HG03460 (cell line): Measurements from ENCODE around the gene GBP3.
"Not testable (repeated sequence)": the region's sequence is repeated elsewhere in the genome, so short reads cannot be mapped to it uniquely, and the experiment has no call there.

Experiments
- ATAC-seq: cut with Tn5 transposase; IDR thresholded peaks from one replicate; pipeline ENCODE4 v1.9.1; 2021; ENCODE audit not compliant: unreplicated experiment

The GBP3 gene

DNA sequence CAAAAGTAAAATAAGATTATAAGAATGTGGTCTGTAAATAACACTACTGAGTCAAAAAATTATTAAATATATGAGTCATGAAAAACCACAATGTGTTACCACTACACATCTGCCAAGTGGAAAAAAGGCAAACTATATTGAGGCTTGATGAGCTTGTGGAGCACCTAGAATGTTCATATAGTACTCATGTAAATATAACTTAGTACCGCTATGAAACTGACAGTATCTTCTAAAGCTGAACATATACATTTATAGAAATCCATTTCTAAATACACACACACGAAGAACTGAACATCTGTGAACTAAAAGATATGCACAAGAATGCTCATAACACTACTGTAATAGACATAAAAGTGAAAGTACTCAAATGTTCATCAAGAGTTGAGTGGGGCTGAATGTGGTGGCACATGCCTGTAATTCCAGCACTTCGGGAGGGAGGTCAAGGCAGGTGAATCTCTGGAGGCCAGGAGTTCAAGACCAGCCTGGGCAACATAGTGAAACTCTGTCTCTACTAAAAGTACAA lies 18.5 kb upstream of the GBP3 start:
- peak; percentile 96 for ATAC-seq

DNA sequence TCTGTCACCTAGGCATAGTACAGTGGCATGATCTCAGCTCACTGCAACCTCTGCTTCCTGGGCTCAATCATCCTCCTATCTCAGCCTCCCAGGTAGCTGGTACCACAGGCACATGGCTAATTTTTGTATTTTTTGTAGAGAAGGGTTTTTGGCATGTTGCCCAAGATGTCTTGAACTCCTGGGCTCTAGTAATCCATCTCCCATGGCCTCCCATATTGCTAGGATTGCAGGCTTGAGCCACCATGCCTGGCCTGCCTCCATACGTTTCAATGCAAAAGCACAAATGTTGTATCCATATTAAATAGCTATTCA lies 17.6 kb upstream of the GBP3 start:
- no peak for ATAC-seq

DNA sequence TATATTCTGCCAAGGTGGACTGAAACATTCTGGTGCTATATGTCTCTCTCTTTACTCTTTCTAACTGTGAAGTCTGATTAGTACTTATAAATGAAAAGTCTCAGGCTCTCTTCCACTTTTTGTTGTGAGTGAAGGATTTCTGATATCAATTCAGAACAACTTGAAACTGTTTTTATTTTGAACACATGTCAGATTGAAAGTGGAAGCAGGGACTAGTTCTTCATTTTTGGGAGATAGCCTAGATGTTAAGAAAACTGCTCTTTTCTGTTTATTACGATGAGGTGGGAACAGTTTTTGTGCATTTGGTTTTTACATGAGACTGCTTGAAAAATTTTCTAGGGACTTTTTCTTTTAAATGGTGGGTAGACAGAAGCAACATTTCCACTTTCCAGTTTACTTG lies 14.5 kb upstream of the GBP3 start:
- ATAC-seq: no peak

DNA sequence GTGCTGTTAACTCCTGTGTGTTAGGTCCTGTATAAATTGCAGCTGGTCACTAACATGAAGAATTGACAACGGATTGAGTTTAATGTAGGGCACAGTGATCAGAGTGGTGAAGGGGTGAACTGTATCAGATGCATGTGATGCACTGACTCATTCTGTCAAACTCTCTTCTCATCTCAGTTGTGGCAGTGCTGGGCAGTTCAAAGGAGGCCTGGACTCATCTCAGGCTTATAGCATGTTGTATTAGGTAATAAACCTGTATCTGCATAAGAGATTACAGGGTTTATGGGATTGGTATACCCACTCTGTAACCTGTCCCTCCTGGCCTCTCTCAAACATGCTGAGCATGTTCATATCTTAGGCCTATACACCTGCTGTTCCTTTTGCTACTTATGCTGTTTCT lies 12.4 kb upstream of the GBP3 start:
- ATAC-seq: no peak

DNA sequence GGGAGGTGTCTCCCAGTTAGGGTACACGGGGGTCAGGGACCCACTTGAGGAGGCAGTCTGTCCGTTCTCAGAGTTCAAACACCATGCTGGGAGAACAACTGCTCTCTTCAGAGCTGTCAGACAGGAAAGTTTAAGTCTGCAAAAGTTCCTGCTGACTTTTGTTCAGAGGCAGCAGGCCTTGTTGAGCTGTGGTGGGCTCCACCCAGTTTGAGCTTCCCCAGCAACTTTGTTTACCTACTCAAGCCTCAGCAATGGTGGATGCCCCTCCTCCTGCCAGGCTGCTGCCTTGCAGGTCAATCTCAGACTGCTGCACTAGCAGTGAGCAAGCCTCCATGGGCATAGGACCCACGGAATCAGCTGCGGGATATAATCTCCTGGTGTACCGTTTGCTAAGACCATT lies 11.3 kb upstream of the GBP3 start:
- ATAC-seq: not testable (repeated sequence)

DNA sequence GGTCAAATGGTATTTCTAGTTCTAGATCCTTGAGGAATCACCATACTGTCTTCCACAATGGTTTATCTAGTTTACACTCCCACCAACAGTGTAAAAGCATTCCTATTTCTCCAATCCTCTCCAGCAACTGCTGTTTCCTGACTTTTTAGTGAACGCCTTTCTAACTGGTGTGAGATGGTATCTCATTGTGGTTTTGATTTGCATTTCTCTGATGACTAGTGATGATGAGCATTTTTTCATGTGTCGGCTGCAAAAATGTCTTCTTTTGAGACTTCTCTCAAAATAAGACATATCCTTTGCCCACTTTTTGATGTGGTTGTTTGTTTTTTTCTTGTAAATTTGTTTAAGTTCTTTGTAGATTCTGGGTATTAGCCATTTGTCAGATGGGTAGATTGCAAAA lies 6.4 kb upstream of the GBP3 start:
- not testable (repeated sequence) for ATAC-seq

DNA sequence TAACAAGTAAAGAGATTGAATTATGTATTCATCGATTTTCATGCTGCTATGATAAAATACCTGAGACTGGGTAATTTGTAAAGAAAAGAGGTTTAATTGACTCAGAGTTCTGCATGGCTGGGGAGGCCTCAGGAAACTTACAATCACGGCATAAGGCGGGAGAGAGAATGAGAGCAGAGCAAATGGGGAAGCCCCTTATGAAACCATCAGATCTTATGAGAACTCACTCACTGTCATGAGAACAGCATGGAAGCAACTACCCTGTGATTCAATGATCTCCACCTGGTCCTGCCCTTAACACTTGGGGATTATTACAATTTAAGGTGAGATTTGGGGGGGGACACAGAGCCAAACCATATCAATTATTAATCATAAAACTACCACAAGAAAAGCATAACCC lies 3.3 kb upstream of the GBP3 start:
- ATAC-seq: no peak

DNA sequence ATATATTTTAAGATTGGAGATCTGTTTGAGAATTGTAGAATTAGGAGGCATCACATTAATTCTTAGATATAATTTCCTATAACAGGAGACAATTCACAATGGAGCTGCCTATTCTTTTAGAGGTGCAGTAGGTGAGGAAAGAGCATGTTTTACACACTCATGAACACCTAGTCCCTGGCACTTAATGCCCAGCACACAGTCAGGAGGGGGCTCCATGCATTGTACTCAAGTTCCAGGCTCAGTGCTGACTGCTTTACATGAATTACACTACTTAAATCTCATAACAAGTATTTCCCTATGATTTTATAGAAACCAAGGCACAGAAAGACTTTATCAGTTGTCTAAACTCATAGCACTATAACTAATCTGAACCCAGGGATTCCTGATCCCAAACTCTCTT lies 360 bp upstream of the GBP3 start:
- no peak for ATAC-seq

DNA sequence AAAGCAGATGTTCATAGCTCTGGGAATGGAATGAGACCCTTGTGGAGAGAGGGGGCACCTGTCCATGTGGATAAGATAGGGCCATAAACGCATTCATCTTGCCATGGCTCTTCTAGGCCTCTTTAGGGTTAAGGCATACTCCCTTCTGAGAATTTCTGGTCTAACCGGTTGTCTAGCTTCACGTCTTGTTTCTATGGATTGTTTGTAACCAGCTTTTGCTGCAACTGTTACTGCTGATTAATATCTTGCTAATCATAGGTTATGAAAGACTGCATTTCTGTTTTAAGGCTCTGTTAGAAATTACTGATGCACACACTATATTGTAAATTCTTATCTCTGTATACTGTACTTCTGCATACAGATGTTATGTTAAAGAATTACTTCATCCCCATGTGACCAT lies 4.3 kb downstream of the GBP3 start:
- ATAC-seq: not testable (repeated sequence)

DNA sequence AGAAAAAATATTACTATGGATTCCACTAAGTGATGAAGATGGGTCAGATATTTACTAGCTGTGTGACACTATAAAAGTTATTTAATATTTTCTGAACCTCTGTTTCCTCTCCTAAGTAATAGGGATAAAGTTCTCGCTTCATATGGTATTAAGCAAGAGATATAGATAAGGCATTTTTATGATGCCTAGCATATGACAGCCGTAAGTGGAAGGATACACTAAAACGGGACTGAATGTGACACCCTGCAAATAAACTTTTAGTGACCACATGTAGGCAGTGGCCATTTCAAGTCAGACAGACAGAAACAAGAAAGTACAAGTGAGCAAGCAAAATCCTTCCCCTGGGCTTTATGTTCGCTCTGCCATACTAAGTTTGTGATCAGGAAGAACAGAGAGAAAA lies 14.2 kb downstream of the GBP3 start:
- no peak for ATAC-seq

DNA sequence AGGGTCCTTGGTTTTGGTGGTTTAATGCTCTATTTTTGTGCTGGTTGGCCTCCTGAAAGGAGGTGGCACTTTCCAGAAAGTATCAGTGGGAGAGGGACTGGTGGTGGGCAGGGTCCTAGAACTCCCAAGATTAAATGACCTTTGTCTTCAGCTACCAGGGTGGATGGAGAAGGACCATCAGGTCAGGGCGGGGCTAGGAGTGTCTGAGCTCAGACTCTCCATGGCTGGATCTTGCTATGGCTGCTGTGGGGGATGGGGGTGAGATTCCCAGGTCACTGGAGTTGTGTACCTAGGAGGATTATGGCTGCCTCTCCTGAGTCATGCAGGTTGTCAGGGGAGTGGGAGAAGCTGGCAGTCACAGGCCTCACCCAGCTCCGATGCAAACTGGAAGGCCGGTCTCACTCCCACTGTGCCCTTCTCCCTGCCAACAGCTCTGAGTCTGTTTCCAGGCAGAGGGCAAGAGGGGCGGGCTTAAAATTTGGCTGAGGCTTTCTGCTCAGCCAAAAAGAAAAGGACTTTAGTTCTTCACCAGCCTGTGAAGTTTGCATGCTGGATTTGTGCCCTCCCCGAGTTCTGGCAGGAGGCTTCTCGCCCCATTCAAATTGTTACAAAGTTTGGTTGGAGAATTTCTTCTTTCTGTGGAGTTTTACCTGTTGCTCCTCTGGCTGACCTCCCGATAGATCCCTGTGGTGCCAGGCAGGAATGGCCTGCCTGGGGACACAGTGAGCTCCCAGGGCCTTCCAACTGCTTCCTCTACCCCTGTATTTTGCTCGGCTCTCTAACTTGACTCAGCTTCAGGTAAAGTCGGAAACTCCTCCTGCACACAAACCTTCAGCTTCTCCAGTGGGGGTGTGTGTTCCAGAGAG lies 17.1 kb downstream of the GBP3 start:
- ATAC-seq: no peak

DNA sequence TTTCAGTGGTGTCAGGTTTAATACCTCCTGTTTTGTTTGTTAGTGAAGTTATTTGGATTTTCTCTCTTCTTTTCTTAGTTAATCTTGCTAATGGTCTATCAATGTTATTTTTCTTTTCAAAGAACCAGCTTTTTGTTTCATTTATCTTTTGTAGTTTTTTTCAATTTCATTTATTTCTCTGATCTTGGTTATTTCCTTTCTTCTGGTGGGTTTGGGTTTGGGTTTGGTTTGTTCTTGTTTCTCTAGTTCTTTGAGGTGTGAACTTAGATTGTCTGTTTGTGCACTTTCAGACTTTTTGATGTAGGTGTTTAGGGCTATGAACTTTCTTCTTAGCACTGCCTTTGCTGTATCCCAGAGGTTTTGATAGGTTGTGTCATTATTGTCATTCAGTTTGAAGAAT lies 20.5 kb downstream of the GBP3 start:
- not testable (repeated sequence) for ATAC-seq

DNA sequence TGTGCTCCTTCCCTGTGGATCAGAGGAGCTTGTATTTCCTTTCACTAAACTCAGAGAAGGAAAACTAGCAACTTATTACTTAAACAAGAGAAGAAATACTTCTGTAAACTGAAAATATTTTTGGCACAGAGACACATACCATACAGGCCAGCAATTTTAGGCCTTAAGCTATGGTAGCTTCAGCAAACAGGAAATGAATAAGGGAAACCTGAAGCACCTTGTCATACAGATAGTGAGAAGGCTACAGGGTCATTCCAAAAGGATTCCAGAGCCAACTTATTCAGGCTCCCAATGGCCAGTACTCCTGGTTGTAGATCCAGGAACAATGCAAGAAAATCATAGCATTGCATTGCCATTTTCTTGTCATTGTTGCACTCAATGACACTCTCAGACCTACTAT lies 21.2 kb downstream of the GBP3 start:
- no peak for ATAC-seq

DNA sequence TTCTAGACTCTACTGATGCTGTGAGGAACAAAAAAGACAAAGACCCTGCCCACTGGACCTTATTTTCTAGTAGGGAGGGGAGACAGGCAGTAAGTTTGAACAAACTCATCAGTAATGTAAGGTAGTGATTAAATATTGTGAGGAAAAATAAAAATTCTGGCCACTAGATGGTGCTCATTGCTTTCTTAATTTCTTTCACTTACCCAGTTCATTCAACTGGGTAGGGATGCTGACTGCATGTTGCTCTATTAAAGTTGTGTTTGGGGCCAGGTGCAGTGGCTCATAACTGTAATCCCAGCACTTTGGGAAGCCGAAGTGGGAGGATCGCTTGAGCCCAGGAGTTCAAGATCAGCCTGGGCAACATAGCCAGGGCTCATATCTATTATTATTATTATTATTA lies 23.9 kb downstream of the GBP3 start:
- peak; percentile 78 for ATAC-seq

DNA sequence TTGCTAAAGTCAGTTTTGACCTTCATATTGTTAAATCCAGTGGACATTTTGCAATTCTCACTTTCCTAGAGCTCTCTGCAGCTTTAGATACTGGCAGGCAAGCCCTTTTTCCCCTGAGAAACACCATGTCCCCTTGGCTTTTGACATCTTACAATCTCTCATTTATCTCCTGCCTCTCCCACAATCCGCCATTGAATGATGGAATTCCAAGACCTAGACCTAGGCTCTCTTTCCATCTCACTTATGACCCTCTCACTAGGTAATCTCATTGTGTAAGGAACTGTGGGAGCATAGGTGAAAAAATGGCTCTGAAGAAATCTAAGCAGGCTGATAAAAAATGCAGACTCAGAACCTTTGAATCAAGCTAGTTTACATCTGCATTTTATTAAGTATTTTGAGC lies 32.2 kb downstream of the GBP3 start:
- ATAC-seq: no peak

DNA sequence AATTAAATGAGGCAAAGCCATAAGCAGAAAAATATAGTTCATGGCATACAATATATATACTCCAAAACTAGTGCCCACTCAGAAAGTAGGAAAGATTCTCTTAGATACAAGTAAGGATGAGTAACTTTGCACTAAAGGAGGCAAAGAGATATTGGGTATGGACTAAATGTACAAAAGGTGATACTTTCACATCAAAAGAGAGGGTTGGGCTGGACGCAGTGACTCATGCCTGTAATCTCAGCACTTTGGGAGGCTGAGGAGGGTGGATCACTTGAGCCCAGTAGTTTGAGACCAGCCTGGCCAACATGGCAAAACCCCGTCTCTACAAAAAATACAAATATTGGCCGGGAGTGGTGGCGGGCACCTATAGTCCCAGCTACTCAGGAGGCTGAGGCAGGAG lies 37.0 kb downstream of the GBP3 start:
- ATAC-seq: no peak

DNA sequence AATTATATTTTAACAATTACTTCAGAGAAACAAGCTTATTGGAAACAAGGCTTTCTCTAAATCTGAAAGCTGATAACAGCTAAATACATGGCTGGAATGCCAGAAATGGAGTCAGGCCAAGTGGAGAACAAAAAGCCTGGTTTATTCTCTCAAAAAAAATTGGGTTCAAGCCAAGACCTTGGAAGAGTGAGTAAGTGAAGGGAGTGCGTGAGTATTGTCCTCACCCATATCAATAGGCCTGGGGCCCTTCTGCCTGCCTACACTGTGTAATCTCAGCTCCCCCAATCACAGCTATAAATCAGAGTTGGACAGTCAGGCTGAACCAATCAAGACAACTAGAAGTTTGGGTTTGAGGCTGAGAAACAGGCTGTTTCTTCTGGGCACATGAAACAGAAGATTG lies 37.6 kb downstream of the GBP3 start:
- ATAC-seq: no peak

DNA sequence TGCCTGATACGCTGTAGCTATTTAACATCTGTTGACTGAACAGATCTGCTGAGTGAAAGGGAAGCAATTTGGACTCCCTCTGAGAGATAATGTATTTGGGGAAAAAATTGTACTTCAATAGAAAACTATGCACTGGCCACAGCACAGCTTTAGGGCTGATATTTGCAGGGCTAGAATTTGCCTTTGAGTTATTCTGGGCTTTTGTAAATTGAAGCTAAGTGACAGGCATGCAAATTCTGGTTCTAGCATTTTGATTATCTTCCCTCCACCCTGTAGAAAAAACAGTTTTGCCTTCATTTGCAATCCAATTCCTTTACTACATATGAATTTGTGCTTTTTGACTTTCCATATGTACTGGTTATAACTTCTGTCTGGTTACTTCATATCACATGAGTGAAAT lies 38.1 kb downstream of the GBP3 start:
- no peak for ATAC-seq

DNA sequence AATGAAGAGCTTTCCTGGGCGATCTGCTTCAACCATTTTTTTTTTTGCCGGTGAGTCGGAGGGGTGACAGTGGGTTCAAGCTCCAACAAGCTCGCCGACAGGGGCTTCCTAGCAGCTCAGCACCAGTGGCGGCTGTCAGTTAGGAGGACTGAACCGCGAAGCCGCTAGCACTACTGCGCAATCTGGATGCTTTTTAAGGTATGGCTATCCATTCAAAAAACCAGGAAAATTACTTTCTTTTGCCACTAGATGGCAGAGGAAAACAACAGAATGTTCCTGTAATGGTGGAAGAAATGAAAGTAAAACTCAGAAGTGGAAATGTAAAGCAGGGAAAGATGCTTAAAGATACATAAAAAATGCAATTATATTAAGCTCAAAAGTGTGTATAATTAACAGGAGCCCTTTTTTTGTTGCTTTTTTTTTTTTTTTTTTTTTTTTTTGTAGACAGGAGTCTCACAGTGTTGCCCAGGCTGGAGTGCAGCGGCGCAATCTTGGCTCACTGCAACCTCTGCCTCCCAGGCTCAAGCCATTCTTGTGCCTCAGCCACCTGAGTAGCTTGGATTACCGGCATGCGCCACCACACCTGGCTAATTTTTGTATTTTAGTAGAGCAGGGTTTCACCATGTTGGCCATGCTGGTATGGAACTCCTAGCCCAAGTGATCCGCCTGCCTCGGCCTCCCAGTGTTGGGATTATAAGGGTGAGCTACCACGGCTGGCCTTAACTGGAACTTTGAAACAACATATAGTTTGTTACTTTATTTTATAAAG lies 38.7 kb downstream of the GBP3 start:
- no peak for ATAC-seq

DNA sequence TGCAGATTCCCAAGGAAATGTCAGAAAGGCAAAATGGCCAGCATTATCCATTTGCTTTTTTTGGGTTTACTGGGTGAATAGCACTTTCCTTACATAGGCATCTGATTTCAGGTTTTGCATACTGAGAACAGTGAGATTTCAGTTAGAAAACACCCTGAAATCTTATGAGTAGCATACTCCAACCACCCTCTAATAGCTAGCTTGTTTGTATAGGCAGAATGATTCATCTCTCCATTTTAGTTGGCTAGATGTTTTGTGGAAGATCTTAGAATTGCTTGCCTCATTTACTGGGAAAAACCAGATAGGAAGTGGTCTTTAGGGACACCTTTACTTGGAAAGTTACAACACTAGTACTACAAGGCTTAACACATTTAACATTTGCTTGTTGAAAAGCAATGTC lies 40.6 kb downstream of the GBP3 start:
- no peak for ATAC-seq

DNA sequence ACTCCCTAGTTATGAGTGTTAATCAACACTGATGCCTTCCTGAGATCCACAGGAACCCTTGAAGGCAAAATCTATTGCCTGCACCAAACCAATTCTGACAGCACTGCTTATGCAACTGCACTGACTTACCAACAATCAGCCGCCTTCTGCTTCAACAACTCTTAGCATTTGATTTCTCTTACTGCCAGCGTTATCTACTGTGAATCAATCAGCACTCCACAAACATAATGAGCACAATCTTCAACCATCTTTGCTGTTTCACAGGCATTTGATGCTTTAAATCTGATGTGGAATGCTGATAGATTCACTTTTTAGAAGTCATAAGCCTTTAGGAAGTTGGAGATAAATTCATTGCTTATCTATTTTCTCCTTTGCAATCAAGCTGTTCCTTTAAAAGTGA lies 41.2 kb downstream of the GBP3 start:
- ATAC-seq: not testable (repeated sequence)

DNA sequence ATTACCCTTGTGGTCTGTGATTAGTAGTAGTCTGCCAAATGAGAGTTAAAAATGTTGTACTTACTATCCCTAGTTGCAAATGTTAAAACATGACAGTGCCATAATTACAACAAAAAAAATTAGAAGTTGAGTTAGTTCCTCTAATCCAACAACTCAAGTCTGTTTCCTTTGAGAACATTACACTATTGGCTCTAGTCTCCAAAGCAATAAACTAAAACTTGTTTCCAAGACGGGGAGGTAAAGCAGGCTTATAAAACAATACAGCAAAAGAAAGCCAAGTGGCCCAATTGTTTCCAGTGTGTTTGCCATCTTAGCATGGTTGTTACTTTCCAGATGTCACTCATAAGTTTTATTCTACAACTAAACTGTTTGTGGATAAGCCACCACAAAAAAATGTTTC lies 41.8 kb downstream of the GBP3 start:
- no peak for ATAC-seq
